DMS 273 (cell line): ENCODE measurements around the gene FAM193A.
"Not testable (repeated sequence)": the region's sequence is repeated elsewhere in the genome, so short reads cannot be mapped to it uniquely, and the experiment has no call there.

Source experiments
- DNase-seq: peaks from one replicate; lab custom pipeline; 2025; ENCODE audit not compliant: unreplicated experiment; lab: John Stamatoyannopoulos, UW

Gene FAM193A

DNA sequence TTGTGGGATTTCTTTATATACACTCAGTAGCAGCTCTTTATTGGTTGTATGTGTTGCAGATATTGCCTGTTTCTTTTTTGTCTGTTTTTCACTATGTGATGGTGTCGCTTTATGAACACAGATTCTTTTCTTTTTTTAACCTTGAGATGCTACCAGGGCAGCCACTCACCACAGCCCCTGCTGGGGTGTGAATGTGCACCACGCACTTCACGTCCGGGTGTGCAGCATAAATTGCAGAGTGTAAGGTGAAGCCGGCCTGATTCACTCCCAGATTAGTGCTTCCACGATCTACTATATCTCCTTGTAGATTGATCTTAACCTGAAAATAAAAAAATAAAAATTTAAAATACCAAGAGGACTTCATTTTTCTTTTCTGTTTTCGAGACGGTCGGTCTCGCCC is 71.4 kb downstream of the FAM193A start:
- DNase-seq, result no peak

DNA sequence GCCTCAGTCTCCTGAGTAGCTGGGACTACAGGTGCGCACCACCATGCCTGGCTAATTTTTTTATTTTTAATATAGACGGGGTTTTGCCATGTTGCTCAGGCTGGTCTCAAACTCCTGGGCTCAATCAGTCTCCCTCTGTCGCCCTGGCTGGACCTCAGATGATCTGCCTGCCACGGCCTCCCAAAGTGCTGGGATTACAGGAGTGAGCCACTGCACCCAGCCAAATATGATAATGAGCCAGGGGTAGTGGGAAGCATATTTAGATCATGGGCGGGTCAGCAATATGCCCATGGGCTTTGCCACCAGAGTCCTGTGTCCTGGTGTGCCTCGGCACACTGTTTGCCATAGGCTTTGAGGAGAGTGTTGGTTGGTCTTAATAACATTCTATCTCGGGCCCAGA is 71.8 kb downstream of the FAM193A start:
- no peak for DNase-seq

DNA sequence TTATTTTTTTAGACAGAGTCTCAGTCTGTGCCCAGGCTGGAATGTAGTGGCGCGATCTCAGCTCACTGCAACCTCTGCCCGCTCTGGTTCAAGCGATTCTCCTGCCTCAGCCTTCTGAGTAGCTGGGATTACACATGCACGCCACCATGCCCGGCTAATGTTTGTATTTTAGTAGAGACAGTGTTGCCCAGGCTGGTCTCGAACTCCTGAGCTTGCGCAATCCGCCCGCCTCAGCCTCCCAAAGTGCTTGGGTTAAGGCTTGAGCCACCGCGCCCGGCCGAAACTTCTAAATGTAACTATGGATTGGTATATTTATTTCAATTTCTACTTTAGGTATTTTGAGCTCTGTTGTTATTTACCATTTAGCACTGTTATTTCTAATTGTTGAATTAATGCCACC is 79.4 kb downstream of the FAM193A start:
- DNase-seq, result no peak

DNA sequence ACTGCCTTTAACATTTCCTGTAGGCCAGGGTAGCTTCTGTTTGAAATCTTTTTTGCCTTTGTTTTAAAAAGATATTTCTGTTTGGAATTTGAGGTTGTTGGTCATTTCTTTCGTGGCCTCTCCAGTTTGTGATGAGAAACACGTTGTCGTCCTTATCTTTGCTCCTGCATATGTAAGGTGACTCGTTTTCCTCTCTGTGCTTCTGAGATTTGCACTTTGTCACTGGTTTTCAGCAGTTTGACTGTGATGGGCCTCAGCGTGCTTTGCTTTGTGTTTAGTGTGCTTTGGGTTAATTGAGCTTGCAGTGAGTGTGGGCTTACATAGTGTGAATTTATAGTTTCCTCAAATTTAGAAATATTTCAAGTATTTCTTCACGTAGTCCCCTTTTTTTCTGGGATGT is 81.5 kb downstream of the FAM193A start:
- no peak for DNase-seq

DNA sequence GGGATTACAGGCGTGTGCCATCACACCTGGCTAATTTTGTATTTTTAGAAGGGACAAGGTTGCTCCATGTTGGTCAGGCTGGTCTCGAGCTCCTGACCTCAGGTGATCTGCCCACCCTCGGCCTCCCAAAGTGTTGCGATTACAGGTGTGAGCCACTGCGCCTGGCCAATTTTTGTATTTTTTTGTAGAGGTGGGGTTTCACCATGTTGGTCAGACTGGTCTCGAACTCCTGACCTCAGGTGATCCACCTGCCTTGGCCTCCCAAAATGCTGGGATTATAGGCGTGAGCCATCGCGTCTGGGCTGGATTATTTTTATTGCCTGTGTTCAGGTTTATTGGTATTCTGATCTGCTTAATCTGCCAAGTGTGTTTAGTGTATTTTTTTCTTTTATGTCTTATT is 82.3 kb downstream of the FAM193A start:
- not testable (repeated sequence) for DNase-seq

DNA sequence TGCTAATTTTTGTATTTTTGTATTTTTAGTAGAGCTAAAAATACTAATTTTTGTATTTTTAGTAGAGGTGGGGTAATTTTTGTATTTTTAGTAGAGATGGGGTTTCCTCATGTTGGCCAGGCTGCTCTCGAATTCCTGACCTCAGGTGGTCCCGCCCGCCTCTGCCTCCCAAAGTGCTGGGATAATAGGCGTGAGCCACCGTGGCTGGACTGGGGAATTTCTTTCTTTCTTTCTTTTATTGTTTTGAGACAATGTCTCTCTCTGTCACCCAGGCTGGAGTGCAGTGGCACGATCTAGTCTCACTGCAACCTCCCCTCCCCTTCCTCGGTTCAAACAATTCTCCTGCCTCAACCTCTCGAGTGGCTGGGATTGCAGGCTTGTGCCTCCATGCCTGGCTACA is 83.0 kb downstream of the FAM193A start:
- no peak for DNase-seq

DNA sequence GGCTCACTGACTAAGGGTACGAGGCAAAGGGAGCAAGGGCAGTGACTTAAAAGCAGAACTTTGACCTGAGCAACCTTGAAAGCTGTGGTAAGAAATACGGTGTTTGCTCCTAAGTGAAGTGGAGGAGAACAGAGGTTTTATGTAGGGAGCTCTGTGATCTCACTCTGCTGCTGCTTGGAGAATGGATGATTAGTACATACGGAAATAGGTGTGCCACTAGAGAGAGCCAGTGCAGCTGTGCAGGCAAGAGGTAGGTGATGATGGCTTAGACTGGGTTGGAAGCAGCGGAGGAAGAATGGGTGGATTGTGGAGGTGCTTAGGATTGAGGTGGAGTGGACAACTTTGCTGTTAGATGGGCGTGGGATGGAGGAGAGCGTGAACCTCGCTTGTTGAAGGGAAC is 85.0 kb downstream of the FAM193A start:
- no peak for DNase-seq

DNA sequence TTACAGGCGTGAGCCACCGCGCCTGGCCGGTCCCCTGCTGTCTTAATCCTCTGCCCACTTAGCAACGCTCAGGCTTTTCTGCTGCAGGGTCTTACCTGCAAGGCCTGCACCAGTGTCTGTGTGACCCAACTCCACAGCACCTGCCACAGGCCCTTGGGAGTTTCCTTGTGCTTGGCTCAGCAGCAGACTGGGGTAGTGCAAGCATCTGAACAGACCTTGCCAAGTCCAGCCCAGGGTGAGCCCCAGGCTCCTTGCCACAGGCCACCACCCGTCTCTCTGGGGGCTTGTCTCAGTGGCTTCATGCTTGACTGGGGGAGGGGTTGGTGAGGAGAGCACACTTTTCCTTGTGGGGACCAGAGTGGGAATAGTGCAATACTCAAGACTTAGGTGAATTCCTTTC is 87.0 kb downstream of the FAM193A start:
- no peak for DNase-seq

DNA sequence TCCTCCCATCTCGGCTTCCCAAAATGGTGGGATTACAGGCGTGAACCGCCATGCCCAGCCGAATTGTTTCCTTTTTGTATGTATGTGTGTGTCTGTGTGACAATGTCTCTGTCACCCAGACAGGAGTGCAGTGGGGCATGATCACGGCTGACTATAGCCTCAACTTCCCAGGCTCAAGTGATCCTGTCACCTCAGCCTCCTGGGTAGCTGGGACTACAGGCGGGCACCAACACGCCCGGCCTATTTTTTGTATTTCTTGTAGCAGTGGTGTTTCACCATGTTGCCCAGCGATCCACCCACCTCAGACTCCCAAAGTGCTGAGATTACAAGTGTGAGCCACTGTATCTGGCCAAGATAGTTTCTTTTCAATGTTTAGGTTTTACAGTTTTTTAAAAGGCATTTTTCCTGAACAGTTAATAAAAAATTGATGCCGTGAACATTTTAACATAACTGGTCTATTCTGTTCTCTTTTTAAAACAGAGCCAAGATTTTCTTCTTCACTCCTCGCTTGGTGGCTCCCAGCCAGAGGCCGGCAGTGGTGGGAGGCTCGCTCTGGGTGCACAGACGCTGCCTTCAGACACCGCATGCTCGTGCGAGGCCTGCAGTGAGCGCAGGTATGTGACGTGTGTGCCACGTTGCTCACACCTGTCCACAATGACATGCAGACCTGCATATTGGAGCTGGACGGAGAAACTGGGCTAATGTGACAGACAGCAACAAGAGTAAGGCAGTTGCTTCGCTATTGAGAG is 88.5 kb downstream of the FAM193A start:
- DNase-seq, result no peak

DNA sequence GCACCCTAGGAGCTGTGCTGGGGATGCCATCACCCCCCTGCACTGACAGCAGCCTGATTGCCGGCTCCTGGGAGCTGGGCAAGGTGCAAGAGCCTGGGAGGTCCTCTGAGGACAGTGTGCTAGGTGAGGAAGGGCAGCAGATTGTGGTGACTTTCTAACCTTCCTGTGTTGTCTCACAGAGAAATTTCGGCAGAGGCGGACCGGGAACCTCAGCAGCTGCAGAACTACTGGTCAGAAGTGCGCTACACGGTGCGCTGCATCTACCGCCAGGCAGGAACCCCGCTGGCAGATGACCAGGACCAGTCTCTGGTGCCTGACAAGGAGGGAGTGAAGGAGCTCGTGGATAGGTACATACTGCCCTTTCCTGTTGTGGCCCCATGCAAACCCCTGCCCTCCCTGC is 89.8 kb downstream of the FAM193A start:
- no peak for DNase-seq

DNA sequence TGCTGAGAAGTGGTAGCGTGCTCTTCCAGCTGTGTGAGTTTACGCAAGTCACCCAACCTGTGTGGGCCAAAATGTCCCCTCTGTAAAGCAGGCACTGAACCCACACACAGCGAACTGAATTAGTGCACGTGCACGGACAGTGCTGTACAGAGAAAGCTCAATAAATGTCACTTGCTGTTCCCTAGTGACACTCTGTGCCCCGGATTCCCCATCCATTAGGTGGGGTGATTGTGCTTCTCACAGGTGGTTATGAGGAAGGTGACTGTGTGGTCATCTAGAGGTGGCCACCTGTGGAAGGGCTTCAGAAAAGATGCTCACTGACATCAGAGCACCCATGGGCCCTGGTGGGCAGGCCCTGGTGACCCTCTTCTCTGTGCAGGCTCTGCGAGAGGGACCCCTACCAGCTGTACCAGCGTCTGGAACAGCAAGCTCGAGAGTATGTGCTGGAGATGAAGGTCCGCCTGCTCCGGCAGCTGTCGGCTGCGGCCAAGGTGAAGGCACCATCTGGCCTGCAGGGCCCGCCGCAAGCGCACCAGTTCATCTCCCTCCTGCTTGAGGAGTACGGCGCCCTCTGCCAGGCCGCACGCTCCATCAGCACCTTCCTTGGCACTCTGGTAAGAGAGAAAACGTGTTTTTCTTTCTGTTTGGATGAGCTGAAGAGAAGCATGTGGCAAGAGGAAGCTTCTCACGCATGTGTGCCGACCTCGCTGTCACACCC is 94.3 kb downstream of the FAM193A start:
- no peak for DNase-seq

DNA sequence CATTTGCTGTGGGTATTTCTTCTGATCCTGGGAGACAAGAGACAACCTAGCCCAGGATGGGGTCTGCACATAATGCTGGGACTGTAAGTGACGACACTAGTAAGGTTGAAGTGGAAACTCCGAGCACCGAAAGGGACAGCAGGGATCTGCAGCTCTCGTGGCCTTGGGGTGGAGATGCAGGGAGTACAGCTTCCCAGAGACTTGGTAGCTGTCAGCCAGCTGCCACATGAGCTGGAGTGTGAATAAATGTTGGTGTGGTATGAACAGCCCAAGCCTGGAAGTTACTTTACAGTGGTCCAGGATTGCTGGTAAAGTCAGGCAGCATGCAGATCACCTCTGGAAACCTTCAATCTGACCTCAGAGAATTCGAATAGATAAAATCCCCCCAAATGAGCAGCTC is 97.6 kb downstream of the FAM193A start:
- DNase-seq, result no peak

DNA sequence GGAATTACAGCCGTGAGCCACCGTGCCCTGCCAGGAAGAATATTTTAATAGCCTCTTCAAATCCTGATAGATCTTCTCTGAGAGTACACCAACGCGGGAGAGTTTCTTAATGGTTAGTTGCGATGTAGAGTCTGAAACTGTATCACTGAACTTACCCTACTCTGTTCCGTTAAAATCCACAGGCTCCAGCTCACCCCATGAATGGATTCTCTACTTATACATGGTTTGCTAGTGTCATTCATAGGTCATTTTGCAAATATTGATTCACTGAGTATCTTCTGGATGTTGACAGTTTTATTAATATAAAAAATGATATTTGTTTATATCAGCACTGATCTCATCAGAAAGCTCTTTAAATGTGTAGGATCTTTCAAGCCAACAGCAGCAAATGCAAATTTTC is 99.9 kb downstream of the FAM193A start:
- no peak for DNase-seq

DNA sequence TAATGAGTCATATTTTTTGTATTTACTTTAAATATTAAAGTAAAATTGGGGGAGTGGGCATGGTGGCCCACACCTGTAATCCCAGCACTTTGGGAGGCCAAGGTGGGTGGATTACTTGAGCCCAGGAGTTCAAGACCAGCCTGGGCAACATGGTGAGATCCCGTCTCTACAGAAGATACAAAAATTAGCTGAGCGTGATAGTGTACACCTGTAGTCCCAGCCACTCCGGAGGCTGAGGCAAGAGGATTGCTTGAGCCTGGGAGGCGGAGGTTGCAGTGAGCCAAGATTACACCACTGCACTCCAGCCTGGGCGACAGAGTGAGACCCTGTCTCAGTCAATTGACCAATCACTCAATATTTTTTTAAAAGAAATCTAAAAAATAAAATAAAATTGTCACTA is 100.5 kb downstream of the FAM193A start:
- not testable (repeated sequence) for DNase-seq

DNA sequence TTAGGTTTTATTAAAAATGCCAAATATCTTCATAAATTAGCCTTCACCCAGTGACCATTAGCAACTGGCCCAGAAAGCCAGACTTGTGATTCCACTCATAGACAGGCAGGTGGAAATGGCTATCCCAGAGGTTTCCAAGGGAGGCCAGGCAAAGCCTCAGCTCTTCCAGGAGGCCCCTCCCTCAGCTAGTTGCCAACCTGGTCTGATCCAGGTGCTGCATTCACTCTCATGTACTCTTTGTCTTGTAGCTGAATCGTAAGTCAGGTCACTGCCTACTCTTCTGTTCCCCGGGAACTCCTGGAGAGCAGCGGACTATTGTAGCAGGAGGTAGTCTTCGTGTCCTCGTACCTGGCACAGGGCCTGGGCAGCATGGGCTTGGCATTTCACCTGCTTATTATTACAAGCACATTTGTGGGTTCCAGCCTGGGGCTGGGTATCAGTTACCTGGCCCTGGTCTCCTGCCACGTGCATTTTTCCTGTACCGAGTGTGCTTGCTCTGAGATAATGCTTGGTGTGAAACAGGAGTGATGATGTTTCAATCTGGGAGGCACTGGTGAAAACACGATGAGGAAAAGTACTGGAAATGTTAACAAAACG is 101.6 kb downstream of the FAM193A start:
- no peak for DNase-seq

DNA sequence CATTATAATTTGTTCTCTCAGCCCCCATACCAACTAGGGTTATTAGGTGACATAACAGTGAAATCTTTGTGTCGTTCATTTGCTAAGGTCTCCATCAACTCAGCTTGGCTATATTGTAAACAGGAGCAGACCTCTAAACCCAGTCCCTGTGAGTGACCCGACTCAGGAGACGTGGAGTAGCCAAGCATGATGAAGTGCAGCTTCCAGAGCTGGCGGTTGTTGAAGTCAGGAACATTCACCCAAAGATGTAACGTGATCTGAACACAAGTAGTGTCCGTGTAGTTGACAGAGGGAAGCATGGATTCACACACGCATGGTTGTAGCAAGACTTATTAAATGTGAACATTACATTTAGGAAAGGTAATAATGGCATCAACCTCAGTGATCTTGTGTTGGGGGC is 102.3 kb downstream of the FAM193A start:
- DNase-seq, result no peak

DNA sequence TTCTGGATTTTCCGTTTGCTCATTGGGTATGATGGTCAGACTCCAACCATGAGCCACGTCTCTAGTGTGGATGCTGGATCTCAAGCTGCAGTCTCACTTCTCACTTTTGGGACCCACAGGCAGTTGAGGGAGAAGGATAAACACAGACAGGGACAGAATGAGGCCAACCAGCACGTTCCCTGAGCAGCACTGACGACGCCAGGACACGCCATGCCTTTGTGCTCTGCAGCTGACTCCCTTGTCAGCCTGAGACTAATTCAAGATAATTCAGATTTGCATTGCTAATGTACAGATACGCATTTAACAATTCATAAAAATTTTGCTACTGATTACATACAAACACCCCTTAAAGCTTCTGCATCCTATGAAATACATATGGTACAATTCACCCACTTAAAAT is 106.5 kb downstream of the FAM193A start:
- DNase-seq, result no peak

DNA sequence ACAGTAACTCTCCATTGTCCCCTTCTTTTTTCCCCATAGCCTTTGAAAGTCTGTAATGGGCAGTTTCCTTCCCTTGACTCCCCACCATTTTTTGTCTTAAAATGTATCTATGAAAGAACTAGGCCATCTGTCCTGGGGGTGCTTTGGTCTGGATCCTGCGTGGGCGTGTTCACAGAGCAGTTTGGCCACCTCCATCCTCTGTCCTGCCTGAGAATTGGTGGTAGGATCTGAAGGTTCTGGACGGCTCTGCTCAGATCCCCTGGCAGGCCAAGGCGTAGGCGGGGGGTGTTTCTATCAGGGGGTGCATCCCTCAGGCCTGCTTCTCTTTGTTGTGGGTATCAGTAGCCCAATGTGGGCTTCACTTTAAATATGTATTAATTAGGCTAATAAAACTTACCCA is 107.1 kb downstream of the FAM193A start:
- DNase-seq, result no peak

DNA sequence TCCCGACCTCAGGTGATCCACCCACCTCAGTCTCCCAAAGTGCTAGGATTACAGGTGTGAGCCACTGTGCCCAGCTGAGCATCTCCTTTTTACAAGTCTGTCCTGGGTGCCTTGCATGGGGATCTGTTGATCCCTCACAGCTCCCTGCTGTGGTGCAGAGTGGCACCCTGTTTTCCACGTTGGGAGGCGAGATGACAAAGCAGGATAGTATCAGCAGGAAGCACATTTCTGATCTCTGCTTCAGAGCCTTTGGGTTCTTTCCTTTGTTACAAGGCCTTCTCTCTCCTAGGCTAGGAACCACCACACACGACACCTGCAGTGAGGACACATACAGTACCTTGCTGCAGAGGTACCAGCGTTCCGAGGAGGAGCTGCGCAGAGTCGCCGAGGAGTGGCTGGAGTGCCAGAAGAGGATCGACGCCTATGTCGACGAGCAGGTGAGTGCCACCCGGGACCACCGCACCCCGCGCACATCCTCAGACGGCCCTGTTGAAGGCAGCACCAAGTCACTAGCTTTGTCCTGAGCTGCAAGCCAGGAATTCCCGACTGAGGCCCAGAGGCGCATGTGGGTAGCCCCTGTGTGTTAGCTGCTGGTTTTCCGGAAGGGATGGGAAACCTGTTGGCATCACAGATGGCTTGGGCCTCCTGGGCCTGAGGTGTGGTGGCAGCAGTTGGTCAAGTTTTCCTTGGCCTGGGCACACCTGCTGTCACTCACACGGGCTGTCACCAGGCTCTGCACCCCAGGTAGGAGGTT is 110.1 kb downstream of the FAM193A start:
- DNase-seq, result no peak

DNA sequence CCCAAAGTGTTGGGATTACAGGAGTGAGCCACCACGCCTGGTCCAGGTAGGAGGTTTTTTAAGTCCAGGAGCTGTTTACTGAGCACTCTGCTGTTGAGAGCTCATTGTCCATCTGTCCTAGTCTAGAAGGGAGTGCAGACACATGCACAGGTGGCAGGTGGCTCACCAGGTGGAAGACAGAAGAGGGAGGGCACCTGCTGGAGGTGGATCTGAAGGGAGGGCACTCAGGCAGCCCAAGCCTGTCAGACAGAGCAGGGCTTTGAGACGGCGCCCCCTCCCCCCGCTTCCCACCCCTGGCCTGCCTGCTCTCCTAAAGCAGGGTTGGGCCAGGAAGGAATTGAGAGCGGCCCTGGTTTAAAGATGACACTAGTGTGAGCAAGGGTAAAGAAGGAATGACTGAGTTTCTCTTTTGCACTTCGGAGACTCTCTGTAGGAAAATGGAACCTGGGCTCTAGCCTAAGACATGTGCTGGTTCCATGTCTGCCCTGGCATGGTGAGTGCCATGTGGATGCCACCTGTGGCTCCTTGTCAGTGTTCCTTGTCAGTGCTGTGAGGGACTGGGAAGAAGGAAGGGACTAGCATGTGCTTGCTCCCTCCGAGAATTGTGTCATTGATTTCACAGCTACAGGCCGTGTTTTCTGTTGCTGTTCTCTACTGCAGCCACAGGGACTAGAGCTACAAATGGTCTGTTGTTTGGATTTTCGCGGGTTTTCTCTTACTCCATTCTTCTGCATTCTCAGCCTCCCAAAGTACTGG is 111.1 kb downstream of the FAM193A start:
- DNase-seq, result no peak
